Heart right ventricle (tissue), 16 donors: ENCODE results near the gene SEC14L5. TPM values are rescaled to one million over a fixed set of nuclear protein-coding genes. Genes with fewer than 3 reads are reported as not detected.

Source experiments
- ATAC-seq, 8 donors: fragments of 200-7000 bp; cut with Tn5 transposase; one replicate each; pipeline ENCODE4 v1.9.1; 2020; ENCODE audit warnings: mild to moderate bottlenecking in 8 of 8, moderate library complexity in 8 of 8, moderate number of reproducible peaks in 1 of 8
- DNase-seq, 2 donors: peaks; one replicate each; pipeline ENCODE4 v3.0.0-alpha.2; 2020
- H3K27ac ChIP-seq, 10 donors: fragments of 200-600 bp; sonication (generic) in 2 of 10; one replicate each; pipeline versions ENCODE4 v1.5.0 to v1.8.0; 2020 to 2022; ENCODE audit warnings: mild to moderate bottlenecking in 3 of 10
- H3K27me3 ChIP-seq, 7 donors: fragments of 200-600 bp; one replicate each; pipeline ENCODE4 v1.8.0; 2021 to 2022; ENCODE audit warnings: mild to moderate bottlenecking in 2 of 7
- H3K36me3 ChIP-seq, 9 donors: fragments of 200-600 bp; sonication (generic) in 1 of 9; one replicate each; pipeline versions ENCODE4 v1.5.0 to v1.8.0; 2020 to 2022; ENCODE audit warnings: mild to moderate bottlenecking in 2 of 9
- H3K4me1 ChIP-seq, 9 donors: fragments of 200-600 bp; sonication (generic) in 1 of 9; one replicate each; pipeline versions ENCODE4 v1.5.0 to v1.8.0; 2020 to 2022; ENCODE audit warnings: mild to moderate bottlenecking in 4 of 9
- H3K4me3 ChIP-seq, 10 donors: fragments of 200-600 bp; sonication (generic) in 2 of 10; one replicate each; pipeline versions ENCODE4 v1.5.0 to v1.8.0; 2020 to 2022; ENCODE audit warnings: mild to moderate bottlenecking in 7 of 10, moderate library complexity in 2 of 10
- H3K9me3 ChIP-seq, 11 donors: fragments of 200-600 bp in 10 of 11; sonication (generic) in 2 of 11; one replicate each; pipeline versions ENCODE4 v1.5.0 to v1.8.0; 2013 to 2022; ENCODE audit warnings: mild to moderate bottlenecking in 2 of 11, control low read depth in 1 of 11, moderate library complexity in 1 of 11
- CTCF ChIP-seq, 9 donors: fragments of 200-600 bp; sonication (generic) in 2 of 9; IDR thresholded peaks; one replicate each; pipeline versions ENCODE4 v1.5.0 to v1.8.0; 2021 to 2022; ENCODE audit warnings: antibody characterized with exemption in 9 of 9, mild to moderate bottlenecking in 5 of 9, moderate library complexity in 1 of 9
- WGBS, 2 donors: extraction: QIAGEN DNeasy Blood & Tissue Kit; methylation state at CpG; one replicate each; pipeline ENCODE4 v1.1.7; 2013; ENCODE audit warnings: inconsistent platforms in 1 of 2; 5-methylcytosine and 5-hydroxymethylcytosine counted together
- intact Hi-C, 10 donors: fragments of 100-400 bp; cut with DNase I; formaldehyde crosslinking; loops; one replicate each; pipeline versions ENCODE4 v1.11.1 to v1.14.2; 2022
- polyA plus RNA-seq, 2 donors: library from polyadenylated mRNA; stranded (reverse); fragments of 200-250 nt; gene quantifications; one replicate each; pipeline ENCODE4 v1.2.3, GENCODE V29; 2013
- total RNA-seq, 10 donors: library from RNA; stranded (reverse); fragmentation: NEBNext Ultra II Directional in 3 of 10; extraction: Animal tissue kit (Norgen Biotek cat#: 25700) in 3 of 10; gene quantifications; one replicate each; pipeline versions ENCODE4 v1.2.1 to v1.2.4, GENCODE V29; 2021 to 2023
- donor health status: Arrhythmogenic right ventricular cardiomyopathy.
- donor health status: ischemic (EF 13 %, LVEDD 7.1; RV severe dilation, severe dysfunction).
- donor health status: healthy with polysubstance abuse.
- donor health status: DM: no; HTN: yes; CAD: no.
- donor health status: DM: no; HTN: no; CAD: no.
- donor health status: ischemic (EF 25% LVEDD 6.9; RV normal size, moderate dysfunction).
- donor health status: ischemic (EF 25% LVEDD 5.7; RV mildly dilated, moderate dysfunction).
- donor health status: healthy.
- donor health status: DM: yes; HTN: yes; CAD: no.
- donor health status: Ischemic cardiomyopathy.
- donor health status: ischemic (EF 35%, LVEDD 5.7; RV mildly dilated, moderate dysfunction).
- donor health status: nonischemic (EF 11% LVEDD 7.7; RV severe dilation, severe dysfunction).
- donor health status: DM: yes; HTN: yes; CAD: no.
- donor health status: PGD.
- donor health status: ischemic (EF 29% LVEDD 5.4; RV normal size, mild dysfunction).
- donor health status: nonischemic (EF 23%, LVEDD 6.1; RV moderate dilation, normal function).

The SEC14L5 gene
- total and polyA plus RNA-seq, 12 donors, result 0.04 to 28.4 (median 11.0) TPM

- 91% methylated on average over 16 of the region's 16 CpGs for WGBS, 2 donors
- ATAC-seq (no peak), DNase-seq (no peak)
- no peak for TF ChIP-seq CTCF (IDR thresholded peaks at IDR 0.05)
- no peaks in the 10 kb centered on the region for H3K36me3 ChIP-seq
- H3K4me1 ChIP-seq, result peaks cover 0 to 10% (median 0%) of the 10 kb centered on the region in 9 donors
- peaks cover 0 to 15% (median 0%) of the 10 kb centered on the region in 11 donors for H3K9me3 ChIP-seq
- no peak overlapping the region for H3K27ac ChIP-seq
- no peaks in the 10 kb centered on the region for H3K27me3 ChIP-seq
- intact Hi-C loops, result no loop called here
- no peak overlapping the region for H3K4me3 ChIP-seq
These were observed 97.0 kb downstream of the SEC14L5 start for GRCh38 chr16:5054876-5055865.

- Histone ChIP-seq H3K27ac (no peak overlapping the region), H3K36me3 (no peaks in the 10 kb centered on the region), H3K4me1 (peaks cover 0 to 10% (median 0%) of the 10 kb centered on the region in 9 donors), H3K4me3 (no peak overlapping the region), H3K27me3 (no peaks in the 10 kb centered on the region), H3K9me3 (peaks cover 0 to 5% (median 0%) of the 10 kb centered on the region in 11 donors)
- ATAC-seq (no peak), DNase-seq (no peak)
- TF ChIP-seq CTCF (IDR thresholded peaks at IDR 0.05), result peak in 6 of 9 donors; percentile 8 to 47 (median 28)
- WGBS, 2 donors, result 18 to 21% methylated on average over 11 of the region's 11 CpGs
- intact Hi-C loops, result no loop called here
These were observed 98.2 kb downstream of the SEC14L5 start for GRCh38 chr16:5056352-5056751.

- H3K4me1 ChIP-seq, result peaks cover 0 to 10% (median 0%) of the 10 kb centered on the region in 9 donors
- no peaks in the 10 kb centered on the region for H3K36me3 ChIP-seq
- H3K27ac ChIP-seq, result peak overlapping the region in 2 of 10 donors; percentile 50 to 60
- H3K9me3 ChIP-seq, result no peaks in the 10 kb centered on the region
- ATAC-seq, result peak; percentile 39 to 85 (median 64)
- DNase-seq, result peak in 1 of 2 donors; percentile 59
- no peak overlapping the region for H3K4me3 ChIP-seq
- no peaks in the 10 kb centered on the region for H3K27me3 ChIP-seq
- WGBS, 2 donors, result 34 to 36% methylated on average over 7 of the region's 7 CpGs
- intact Hi-C loops, result no loop called here
- peak in 5 of 9 donors; percentile 10 to 45 (median 24) for TF ChIP-seq CTCF (IDR thresholded peaks at IDR 0.05)
These were observed 100.3 kb downstream of the SEC14L5 start for GRCh38 chr16:5058476-5058875.

- Histone ChIP-seq H3K4me1 (peaks cover 0 to 10% (median 0%) of the 10 kb centered on the region in 9 donors), H3K4me3 (no peak overlapping the region), H3K9me3 (no peaks in the 10 kb centered on the region), H3K36me3 (no peaks in the 10 kb centered on the region), H3K27me3 (no peaks in the 10 kb centered on the region), H3K27ac (peak overlapping the region in 2 of 10 donors; percentile 50 to 60)
- WGBS, 2 donors, result 72 to 74% methylated on average over 6 of the region's 6 CpGs
- DNase-seq, result no peak
- ATAC-seq, result no peak
- TF ChIP-seq CTCF (IDR thresholded peaks at IDR 0.05), result no peak
- intact Hi-C loops, result no loop called here
These were observed 101.4 kb downstream of the SEC14L5 start for GRCh38 chr16:5059386-5060072.
